Spleen (tissue), 11 donors: ENCODE results near the gene PARD3. TPM values are rescaled to one million over a fixed set of nuclear protein-coding genes. Genes with fewer than 3 reads are reported as not detected.

Experiments
- DNase-seq: peaks from one replicate; pipeline ENCODE4 v3.0.0-alpha.2; 2020
- H3K27ac ChIP-seq, 8 donors: fragments of 200-600 bp; sonication (generic) in 7 of 8; 1 replicate in 4 of 8; 2 replicates in 4 of 8; pipeline versions ENCODE4 v1.5.0 to v1.8.0; 2016 to 2021; ENCODE audit warnings: inconsistent platforms in 4 of 8, mild to moderate bottlenecking in 4 of 8, moderate library complexity in 1 of 8
- H3K27me3 ChIP-seq, 7 donors: fragments of 200-600 bp; sonication (generic) in 6 of 7; replicated peaks in 1 of 7; 1 replicate in 4 of 7; 2 replicates in 3 of 7; pipeline versions ENCODE4 v1.5.0 to v1.8.0; 2016 to 2021; ENCODE audit warnings: inconsistent platforms in 3 of 7, mild to moderate bottlenecking in 1 of 7
- H3K36me3 ChIP-seq, 6 donors: fragments of 200-600 bp; sonication (generic) in 5 of 6; 1 replicate in 4 of 6; 2 replicates in 2 of 6; pipeline versions ENCODE4 v1.5.0 to v1.8.0; 2016 to 2021; ENCODE audit warnings: inconsistent platforms in 2 of 6
- H3K4me1 ChIP-seq, 6 donors: fragments of 200-600 bp; sonication (generic) in 5 of 6; 1 replicate in 3 of 6; 2 replicates in 3 of 6; pipeline versions ENCODE4 v1.5.0 to v1.8.0; 2016 to 2021; ENCODE audit warnings: inconsistent platforms in 3 of 6
- H3K4me3 ChIP-seq, 8 donors: fragments of 200-600 bp; sonication (generic) in 7 of 8; 1 replicate in 4 of 8; 2 replicates in 4 of 8; pipeline versions ENCODE4 v1.5.0 to v1.8.0; 2016 to 2021; ENCODE audit warnings: inconsistent platforms in 4 of 8, mild to moderate bottlenecking in 4 of 8, moderate library complexity in 2 of 8
- H3K9me3 ChIP-seq, 8 donors: fragments of 200-600 bp; sonication (generic) in 7 of 8; 1 replicate in 4 of 8; 2 replicates in 4 of 8; pipeline versions ENCODE4 v1.5.0 to v1.8.0; 2016 to 2021; ENCODE audit warnings: inconsistent platforms in 4 of 8
- CTCF ChIP-seq, 11 experiments: fragments of 200-600 bp in 7 of 11; fragments of 450-650 bp in 4 of 11; sonication (generic) in 4 of 11; IDR thresholded peaks in 8 of 11; conservative IDR thresholded peaks in 3 of 11; 1 replicate in 7 of 11; 2 replicates in 4 of 11; pipeline versions ENCODE4 v1.4.0 to v1.8.0; 2016 to 2021; ENCODE audit warnings: antibody characterized with exemption in 11 of 11, inconsistent platforms in 4 of 11, mild to moderate bottlenecking in 1 of 11
- POLR2A ChIP-seq, 3 donors: fragments of 450-650 bp; IDR thresholded peaks; one replicate each; pipeline ENCODE4 v1.5.1; 2017; ENCODE audit warnings: antibody characterized with exemption in 3 of 3, mild to moderate bottlenecking in 1 of 3
- POLR2AphosphoS5 ChIP-seq, 3 donors: sonication (generic); formaldehyde crosslinking; IDR thresholded peaks; one replicate each; pipeline ENCODE4 v1.5.1; 2017; ENCODE audit warnings: antibody characterized with exemption in 3 of 3
- WGBS, 5 donors: extraction: QIAGEN DNeasy Blood & Tissue Kit in 3 of 5; methylation state at CpG; one replicate each; pipeline versions ENCODE4 v1.1.5 to v1.1.7; 2013 to 2018; 5-methylcytosine and 5-hydroxymethylcytosine counted together
- intact Hi-C: fragments of 100-400 bp; cut with DNase I; formaldehyde crosslinking; loops from one replicate; pipeline ENCODE4 v1.15.0; 2023; ENCODE audit warnings: low total_unique reads
- polyA plus RNA-seq, 3 donors: library from polyadenylated mRNA; stranded (reverse); fragments of 200-250 nt; gene quantifications; one replicate each; pipeline ENCODE4 v1.2.1, GENCODE V29; 2013
- total RNA-seq, 7 donors: library from RNA; depleted of rRNA in 3 of 7; stranded (reverse); fragments of >200 nt in 3 of 7; fragmentation: NEBNext Ultra II Directional in 4 of 7; extraction: Animal tissue kit (Norgen Biotek cat#: 25700) in 4 of 7; gene quantifications; one replicate each; pipeline versions ENCODE4 v1.1.0 to v1.2.1, GENCODE V29; 2016 to 2021
- donor health status: healthy with polysubstance abuse.
- donor health status: DM: no; HTN: no; CAD: no; lungs with moderate emphysema.
- donor health status: DM: no; HTN: no; CAD: no.
- donor health status: Bipolar disorder and iron deficiency.
- donor health status: healthy.
- donor health status: DM: no; HTN: no; CAD: no.
- donor health status: DM: yes; HTN: yes; CAD: no.

The PARD3 gene
- total and polyA plus RNA-seq, 10 donors = 2.8 to 18.9 (median 10.8) TPM

DNA sequence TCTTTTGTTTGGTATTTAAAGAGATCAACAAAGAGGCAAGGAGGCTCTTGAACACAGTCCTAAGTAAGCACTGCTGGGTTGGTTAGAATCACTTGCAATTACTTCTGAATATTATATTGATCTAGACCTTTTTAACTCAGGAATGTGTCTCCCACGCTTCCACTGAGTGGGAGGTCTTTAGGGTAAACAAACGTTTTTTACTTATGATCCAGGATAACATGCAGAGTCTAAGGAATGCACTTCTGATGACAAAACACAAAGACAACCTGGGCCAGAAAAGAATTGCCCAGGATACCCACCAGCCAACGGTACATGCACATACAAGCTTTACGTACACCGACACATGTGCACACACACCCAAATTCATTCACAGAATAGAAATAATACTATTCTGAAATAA, 626.9 kb downstream of the PARD3 start:
- no peak for TF ChIP-seq CTCF (IDR thresholded peaks at IDR 0.05 in 8 of 11, conservative IDR thresholded peaks at IDR 0.05 in 3 of 11)
- no peak for TF ChIP-seq POLR2A (IDR thresholded peaks at IDR 0.05)
- no peak for TF ChIP-seq POLR2AphosphoS5 (IDR thresholded peaks at IDR 0.05)
- Histone ChIP-seq H3K4me1 (peaks cover 0 to 6% (median 0%) of the 10 kb centered on the region in 6 donors), H3K9me3 (no peaks in the 10 kb centered on the region), H3K27ac (no peak overlapping the region), H3K36me3 (no peaks in the 10 kb centered on the region), H3K27me3 (no peaks in the 10 kb centered on the region), H3K4me3 (no peak overlapping the region)
- 81 to 90% (median 87%) methylated on average over 5 of the region's 5 CpGs for WGBS, 5 donors
- no peak for DNase-seq
- intact Hi-C loops = no loop called here

- WGBS, 5 donors = 43 to 67% (median 63%) methylated on average over 1 of the region's 1 CpG
- Histone ChIP-seq H3K27ac (no peak overlapping the region), H3K36me3 (no peaks in the 10 kb centered on the region)
Measured at GRCh38 chr10:34187201-34187600, 627.9 kb downstream of the PARD3 start.

GRCh38 chr10:34186745-34187144, 628.4 kb downstream of the PARD3 start:
- no peak overlapping the region for H3K4me3 ChIP-seq
- H3K9me3 ChIP-seq = no peaks in the 10 kb centered on the region
- WGBS, 5 donors = 75 to 95% (median 87%) methylated on average over 3 of the region's 3 CpGs
- no peak for DNase-seq
- no peaks in the 10 kb centered on the region for H3K36me3 ChIP-seq
- H3K27ac ChIP-seq = no peak overlapping the region
- TF ChIP-seq POLR2A (IDR thresholded peaks at IDR 0.05) = no peak
- TF ChIP-seq POLR2AphosphoS5 (IDR thresholded peaks at IDR 0.05) = no peak
- peaks cover 0 to 9% (median 0%) of the 10 kb centered on the region in 6 donors for H3K4me1 ChIP-seq
- intact Hi-C loops = no loop called here
- no peaks in the 10 kb centered on the region for H3K27me3 ChIP-seq

More at GRCh38 chr10:34187201-34187600, 627.9 kb downstream of the PARD3 start:
- no peak for DNase-seq
- Histone ChIP-seq H3K9me3 (no peaks in the 10 kb centered on the region), H3K27me3 (no peaks in the 10 kb centered on the region), H3K4me1 (peaks cover 0 to 6% (median 0%) of the 10 kb centered on the region in 6 donors), H3K4me3 (no peak overlapping the region)
- TF ChIP-seq POLR2A (IDR thresholded peaks at IDR 0.05) = no peak
- no peak for TF ChIP-seq POLR2AphosphoS5 (IDR thresholded peaks at IDR 0.05)
- no peak for TF ChIP-seq CTCF (IDR thresholded peaks at IDR 0.05 in 8 of 11, conservative IDR thresholded peaks at IDR 0.05 in 3 of 11)
- intact Hi-C loops = no loop called here

- intact Hi-C loops = no loop called here
- Histone ChIP-seq H3K27me3 (no peaks in the 10 kb centered on the region), H3K4me1 (peaks cover 0 to 14% (median 0%) of the 10 kb centered on the region in 6 donors), H3K9me3 (no peaks in the 10 kb centered on the region), H3K27ac (no peak overlapping the region), H3K36me3 (no peaks in the 10 kb centered on the region), H3K4me3 (no peak overlapping the region)
- TF ChIP-seq POLR2A (IDR thresholded peaks at IDR 0.05) (no peak), CTCF (IDR thresholded peaks at IDR 0.05 in 8 of 11, conservative IDR thresholded peaks at IDR 0.05 in 3 of 11) (no peak), POLR2AphosphoS5 (IDR thresholded peaks at IDR 0.05) (no peak)
- WGBS, 5 donors = 34 to 50% (median 46%) methylated on average over 7 of the region's 7 CpGs
- no peak for DNase-seq
Measured at GRCh38 chr10:34185998-34186397, 629.1 kb downstream of the PARD3 start.

DNA sequence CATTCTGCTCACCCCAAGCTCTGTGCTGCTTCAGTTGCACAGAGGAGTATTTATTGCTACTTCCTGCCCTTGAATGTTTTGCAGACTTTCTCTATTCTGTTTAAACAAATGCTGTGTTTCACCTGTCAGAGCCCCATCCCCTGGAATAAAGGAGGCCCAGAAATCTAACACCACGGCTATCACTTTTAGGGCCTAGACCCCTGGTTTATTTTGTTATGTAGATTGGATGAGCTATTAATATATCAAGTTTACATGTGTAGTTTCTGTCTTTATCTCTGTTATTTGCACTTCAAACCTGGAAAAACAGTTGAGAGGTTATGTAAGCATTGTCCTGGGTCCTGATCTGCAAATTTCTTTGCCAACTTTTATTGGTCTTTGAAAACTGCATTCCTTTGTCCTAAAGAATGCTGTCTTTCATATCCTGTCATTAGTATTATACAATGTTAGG, 630.1 kb downstream of the PARD3 start:
- no peak overlapping the region for H3K27ac ChIP-seq
- intact Hi-C loops = no loop called here
- no peak overlapping the region for H3K4me3 ChIP-seq
- H3K36me3 ChIP-seq = no peaks in the 10 kb centered on the region
- TF ChIP-seq POLR2AphosphoS5 (IDR thresholded peaks at IDR 0.05) = no peak
- TF ChIP-seq CTCF (IDR thresholded peaks at IDR 0.05 in 8 of 11, conservative IDR thresholded peaks at IDR 0.05 in 3 of 11) = no peak
- TF ChIP-seq POLR2A (IDR thresholded peaks at IDR 0.05) = no peak
- H3K9me3 ChIP-seq = no peaks in the 10 kb centered on the region
- no peaks in the 10 kb centered on the region for H3K27me3 ChIP-seq
- WGBS, 5 donors = 58 to 83% (median 79%) methylated on average over 1 of the region's 1 CpG
- peaks cover 0 to 14% (median 0%) of the 10 kb centered on the region in 6 donors for H3K4me1 ChIP-seq
- no peak for DNase-seq
